ENCODE measurements around the gene ATP2C2. TPM values are rescaled to one million over a fixed set of nuclear protein-coding genes. Genes with fewer than 3 reads are reported as not detected.
"Not testable (repeated sequence)": the region's sequence is repeated elsewhere in the genome, so short reads cannot be mapped to it uniquely, and the experiment has no call there.

The ATP2C2 gene
- total RNA-seq, 1 donor from 2014 or later = not detected

DNA sequence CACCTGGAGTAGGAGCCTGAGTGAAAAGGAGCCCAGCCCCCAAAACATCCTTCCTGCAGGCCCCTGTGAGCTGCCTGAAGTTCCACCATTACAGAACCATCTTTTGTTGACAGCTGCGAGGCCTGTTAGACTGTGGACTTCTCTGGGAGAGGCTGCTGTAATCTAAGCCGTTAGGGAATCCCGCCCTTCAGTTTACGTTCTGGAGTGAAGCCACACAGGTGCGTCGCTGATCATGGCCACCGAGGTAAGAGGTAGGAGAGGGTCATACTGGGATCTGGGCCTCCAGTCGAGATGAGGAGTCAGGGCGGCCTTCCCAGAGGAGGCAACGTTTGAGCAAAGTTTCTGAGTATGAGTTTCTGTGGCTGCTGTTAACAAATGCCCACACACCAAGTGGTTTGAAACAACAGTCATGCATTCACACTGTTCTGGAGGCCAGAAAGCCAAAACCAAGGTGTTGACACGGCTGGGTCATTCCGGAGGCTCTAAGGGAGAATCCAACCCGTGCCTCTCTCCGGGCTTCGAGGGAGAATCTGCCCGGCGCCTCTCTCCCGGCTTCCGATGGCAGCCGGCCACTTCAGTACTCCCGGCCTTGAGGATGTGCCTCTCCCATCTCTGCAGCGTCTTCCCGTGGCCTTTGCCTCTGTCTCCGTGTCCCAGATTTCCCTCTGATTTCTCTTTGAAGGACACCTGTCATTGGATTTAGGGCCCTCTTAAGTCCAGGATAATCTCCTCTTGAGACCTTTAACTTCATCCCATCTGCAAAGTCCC is 26.6 kb upstream of the ATP2C2 start:
- H3K27me3 Mint-ChIP-seq = peaks cover 5% of the 10 kb centered on the region
- peaks cover 6% of the 10 kb centered on the region for H3K9me3 Mint-ChIP-seq
- intact Hi-C loops (cut with micrococcal nuclease) = no loop called here
- DNase-seq = no peak
- TF ChIP-seq CTCF (IDR thresholded peaks at IDR 0.05) = no peak
- CTCF ChIA-PET = no interaction called here
- POLR2A ChIA-PET = no interaction called here
- H3K4me3 Mint-ChIP-seq = no peak overlapping the region
- no peak for ATAC-seq (ENCODE audit: low read depth)
- no peaks in the 10 kb centered on the region for H3K36me3 Mint-ChIP-seq (ENCODE audit: low read depth)
- no peaks in the 10 kb centered on the region for H3K4me1 Mint-ChIP-seq
- H3K27ac Mint-ChIP-seq = no peak overlapping the region

- H3K4me1 Mint-ChIP-seq; intact Hi-C loops (cut with micrococcal nuclease); H3K9me3 Mint-ChIP-seq; H3K36me3 Mint-ChIP-seq (ENCODE audit: low read depth); CTCF ChIA-PET; H3K27me3 Mint-ChIP-seq; POLR2A ChIA-PET; ATAC-seq (ENCODE audit: low read depth); H3K4me3 Mint-ChIP-seq; DNase-seq; H3K27ac Mint-ChIP-seq: not testable (repeated sequence)
Observed at GRCh38 chr16:84343800-84344199, 24.5 kb upstream of the ATP2C2 start.

GRCh38 chr16:84344781-84345180 is 23.6 kb upstream of the ATP2C2 start:
- ATAC-seq (ENCODE audit: low read depth) (no peak), DNase-seq (no peak)
- no peaks in the 10 kb centered on the region for H3K36me3 Mint-ChIP-seq (ENCODE audit: low read depth)
- no peak for TF ChIP-seq CTCF (IDR thresholded peaks at IDR 0.05)
- no peak overlapping the region for H3K4me3 Mint-ChIP-seq
- H3K27ac Mint-ChIP-seq = no peak overlapping the region
- H3K9me3 Mint-ChIP-seq = no peaks in the 10 kb centered on the region
- H3K27me3 Mint-ChIP-seq = peaks cover 10% of the 10 kb centered on the region
- ChIA-PET CTCF (no interaction called here), POLR2A (no interaction called here)
- no peaks in the 10 kb centered on the region for H3K4me1 Mint-ChIP-seq
- intact Hi-C loops (cut with micrococcal nuclease) = no loop called here

DNA sequence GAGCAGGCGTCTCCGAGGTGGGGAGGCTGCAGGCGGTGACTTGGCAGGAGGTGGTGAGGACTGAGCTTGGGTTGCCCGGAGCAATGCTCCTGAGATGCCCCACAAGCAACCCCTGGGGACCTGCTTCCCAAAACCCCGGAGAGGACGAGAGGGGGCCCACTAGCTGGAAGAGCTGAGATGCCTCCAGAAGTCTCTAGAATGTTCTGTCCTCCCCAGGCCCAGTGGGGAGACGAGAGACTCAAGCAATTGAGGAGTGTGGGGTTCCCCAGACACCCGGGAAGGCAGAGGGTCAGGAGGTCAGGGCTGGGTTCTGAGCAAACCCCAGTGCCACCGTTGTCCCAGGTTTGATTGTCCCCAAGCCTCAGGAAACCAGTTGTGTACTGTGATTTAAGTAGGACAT is 21.2 kb upstream of the ATP2C2 start:
- POLR2A ChIA-PET = no interaction called here
- peaks cover 11% of the 10 kb centered on the region for H3K27me3 Mint-ChIP-seq
- CTCF ChIA-PET = no interaction called here
- DNase-seq (no peak), ATAC-seq (ENCODE audit: low read depth) (no peak)
- intact Hi-C loops (cut with micrococcal nuclease) = no loop called here
- no peaks in the 10 kb centered on the region for H3K4me1 Mint-ChIP-seq
- H3K4me3 Mint-ChIP-seq = no peak overlapping the region
- no peak for TF ChIP-seq CTCF (IDR thresholded peaks at IDR 0.05)
- no peaks in the 10 kb centered on the region for H3K9me3 Mint-ChIP-seq
- no peaks in the 10 kb centered on the region for H3K36me3 Mint-ChIP-seq (ENCODE audit: low read depth)
- H3K27ac Mint-ChIP-seq = no peak overlapping the region

DNA sequence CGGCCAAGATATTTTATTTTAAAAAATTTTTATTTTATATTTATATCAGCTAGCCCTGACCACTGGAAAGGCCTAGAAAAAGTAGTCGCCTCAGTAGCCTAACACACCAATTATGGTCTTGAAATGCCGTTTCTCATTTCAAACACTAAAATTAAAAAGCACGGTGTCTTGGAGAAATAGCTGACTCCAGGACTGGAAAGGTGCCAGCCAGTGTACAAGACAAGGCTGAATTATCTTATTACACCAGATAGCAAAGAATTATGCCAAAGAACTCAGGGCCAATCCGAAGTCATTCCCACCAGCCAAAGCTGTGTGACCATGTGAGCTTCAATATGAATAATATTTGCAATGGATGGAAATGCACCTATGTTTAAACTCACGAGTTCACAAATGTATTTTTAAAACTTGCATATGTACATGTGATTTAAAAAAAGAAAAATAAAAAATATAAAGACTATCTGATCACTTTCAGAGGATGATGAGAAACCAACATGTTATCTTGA is 19.9 kb upstream of the ATP2C2 start:
- no peaks in the 10 kb centered on the region for H3K36me3 Mint-ChIP-seq (ENCODE audit: low read depth)
- intact Hi-C loops (cut with micrococcal nuclease) = no loop called here
- no peak for TF ChIP-seq CTCF (IDR thresholded peaks at IDR 0.05)
- ChIA-PET POLR2A (no interaction called here), CTCF (no interaction called here)
- no peak overlapping the region for H3K27ac Mint-ChIP-seq
- H3K4me1 Mint-ChIP-seq = no peaks in the 10 kb centered on the region
- H3K4me3 Mint-ChIP-seq = no peak overlapping the region
- no peak for DNase-seq
- no peak for ATAC-seq (ENCODE audit: low read depth)
- H3K9me3 Mint-ChIP-seq = no peaks in the 10 kb centered on the region
- H3K27me3 Mint-ChIP-seq = peaks cover 15% of the 10 kb centered on the region

Data from activated B cell treated with CpG ODN at 0.5 μM for 24 hours (primary cell).